HG02610 (cell line): ENCODE results near the gene PTP4A2.

Experiments used
- ATAC-seq: cut with Tn5 transposase; IDR thresholded peaks from one replicate; pipeline ENCODE4 v1.9.1; 2021; ENCODE audit warnings: mild to moderate bottlenecking, moderate library complexity; ENCODE audit not compliant: unreplicated experiment

PTP4A2 gene

GRCh38 chr1:31866450-31867032 is 71.6 kb downstream of the PTP4A2 start:
- no peak for ATAC-seq

- ATAC-seq, result no peak
These were observed 72.3 kb downstream of the PTP4A2 start for GRCh38 chr1:31865728-31866449.

- ATAC-seq, result no peak
These were observed 76.1 kb downstream of the PTP4A2 start for GRCh38 chr1:31862071-31862470.

- no peak for ATAC-seq
These were observed 76.8 kb downstream of the PTP4A2 start for GRCh38 chr1:31861346-31861745.

- ATAC-seq, result no peak
These were observed 77.6 kb downstream of the PTP4A2 start for GRCh38 chr1:31860581-31860980.

GRCh38 chr1:31859719-31860118 is 78.4 kb downstream of the PTP4A2 start:
- ATAC-seq, result no peak

- no peak for ATAC-seq
These were observed 79.1 kb downstream of the PTP4A2 start for GRCh38 chr1:31859044-31859443.

- ATAC-seq, result no peak
These were observed 80.3 kb downstream of the PTP4A2 start for GRCh38 chr1:31857863-31858262.
